Neuron (in vitro differentiated cells): Measurements from ENCODE around the gene CXCR4.

Experiments used
- H2AFZ ChIP-seq: one replicate; pipeline ENCODE4 v1.6.1; 2013; ENCODE audit warnings: low read depth, mild to moderate bottlenecking, inconsistent platforms, low read length, moderate library complexity
- H3K27me3 ChIP-seq: one replicate; pipeline ENCODE4 v1.6.1; 2013; ENCODE audit warnings: low read length; ENCODE audit not compliant: insufficient read depth
- H3K36me3 ChIP-seq: one replicate; pipeline ENCODE4 v1.6.1; 2013; ENCODE audit warnings: low read length; ENCODE audit not compliant: insufficient read depth
- H3K4me1 ChIP-seq: one replicate; pipeline ENCODE4 v1.6.1; 2013; ENCODE audit warnings: low read length; ENCODE audit not compliant: insufficient read depth
- H3K4me3 ChIP-seq: 2 replicates; pipeline ENCODE4 v1.5.1; 2013; ENCODE audit warnings: mild to moderate bottlenecking, low read length, moderate library complexity
- H3K9me3 ChIP-seq: one replicate; pipeline ENCODE4 v1.6.1; 2013; ENCODE audit warnings: low read length

Gene CXCR4

DNA sequence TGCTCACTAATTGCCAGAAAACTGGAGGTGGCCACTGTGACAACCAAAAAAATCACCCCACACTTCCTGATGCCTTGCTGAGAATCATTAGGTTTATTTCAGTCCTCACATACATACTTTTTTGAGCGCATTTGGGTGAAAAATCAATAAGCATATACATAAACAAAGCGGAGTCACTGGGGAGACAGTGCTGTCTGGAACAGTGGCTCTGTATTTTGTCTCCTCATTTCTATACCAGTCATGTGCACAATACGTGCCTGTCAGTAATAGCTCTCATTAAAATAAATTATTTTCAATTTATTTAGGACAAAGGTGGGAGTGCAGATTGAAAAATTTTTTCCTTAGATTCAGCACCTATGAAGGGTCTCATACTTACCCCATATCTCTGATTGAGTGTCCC, 48.2 kb downstream of the CXCR4 start:
- Histone ChIP-seq H3K4me1 (peaks cover 16% of the 10 kb centered on the region), H3K27me3 (no peaks in the 10 kb centered on the region), H3K9me3 (no peaks in the 10 kb centered on the region), H3K36me3 (no peaks in the 10 kb centered on the region), H2AFZ (no peak overlapping the region), H3K4me3 (no peak overlapping the region)

DNA sequence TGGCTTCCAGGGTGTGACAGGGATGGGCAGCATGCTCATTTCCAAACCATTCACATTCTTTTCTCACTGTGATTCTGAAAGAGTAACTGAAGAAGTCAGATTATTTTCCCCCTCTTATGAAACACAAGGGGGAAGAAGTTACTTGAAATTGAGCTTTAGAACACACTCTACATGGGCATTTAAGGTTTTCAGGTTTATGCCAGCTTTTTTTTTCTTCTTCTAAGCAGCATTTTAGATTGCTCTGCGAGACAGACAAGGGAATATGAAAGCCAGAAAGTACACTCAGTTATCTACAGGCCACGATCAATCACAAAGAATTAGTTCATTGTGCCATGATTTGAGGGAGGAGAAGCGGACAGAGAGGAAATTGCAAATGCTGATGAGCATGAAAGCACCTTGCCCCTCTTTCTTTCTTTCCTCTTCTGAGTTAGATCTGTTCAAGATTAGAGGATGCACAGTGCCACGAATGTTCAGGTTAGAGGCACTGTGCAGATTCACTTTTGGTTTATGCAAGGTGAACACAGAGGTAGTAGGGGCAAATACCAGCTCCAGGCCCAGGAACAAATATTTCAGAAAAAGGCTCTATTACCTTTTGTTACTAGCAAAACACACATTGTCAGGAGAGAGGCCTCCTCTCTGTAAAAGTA, 49.2 kb downstream of the CXCR4 start:
- peaks cover 16% of the 10 kb centered on the region for H3K4me1 ChIP-seq
- no peak overlapping the region for H2AFZ ChIP-seq
- no peaks in the 10 kb centered on the region for H3K36me3 ChIP-seq

DNA sequence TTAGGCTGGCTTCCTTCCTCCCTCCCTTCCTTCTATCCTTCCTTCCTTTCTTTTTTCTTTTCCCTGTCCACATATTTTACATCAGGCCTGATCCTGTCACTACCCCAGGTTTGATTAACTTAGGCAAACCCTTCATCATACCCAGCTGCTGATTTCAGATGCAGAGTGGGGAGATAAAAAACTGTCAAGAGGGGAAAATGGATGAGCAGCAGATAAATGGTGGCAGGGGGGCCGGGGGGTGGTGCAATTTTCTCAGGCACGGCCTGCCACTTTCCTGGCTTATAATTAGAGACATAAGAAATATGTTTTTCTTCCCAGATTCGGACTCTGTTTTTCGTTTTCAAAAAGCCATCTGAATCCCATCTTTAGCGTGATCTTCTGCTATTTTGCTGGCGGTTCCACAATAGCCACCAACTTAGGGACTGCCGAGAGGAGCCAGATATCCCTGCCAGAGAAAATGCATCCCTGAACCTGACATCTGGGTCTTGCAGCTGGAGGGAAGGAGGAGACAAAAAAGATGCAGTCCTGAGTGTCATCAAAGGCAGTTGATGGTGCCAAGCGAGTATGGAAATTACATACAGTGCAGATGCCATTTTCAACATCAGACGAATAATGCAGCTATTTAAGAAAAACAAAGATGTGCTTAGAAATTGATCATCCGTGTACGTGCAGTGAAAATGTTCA, 49.9 kb downstream of the CXCR4 start:
- H3K4me3 ChIP-seq: no peak overlapping the region
- no peaks in the 10 kb centered on the region for H3K27me3 ChIP-seq
- H3K4me1 ChIP-seq: peaks cover 16% of the 10 kb centered on the region
- no peaks in the 10 kb centered on the region for H3K9me3 ChIP-seq
- no peaks in the 10 kb centered on the region for H3K36me3 ChIP-seq
- H2AFZ ChIP-seq: no peak overlapping the region

More for the DNA sequence above, 49.2 kb downstream of the CXCR4 start:
- Histone ChIP-seq H3K27me3 (no peaks in the 10 kb centered on the region), H3K9me3 (no peaks in the 10 kb centered on the region), H3K4me3 (no peak overlapping the region)

DNA sequence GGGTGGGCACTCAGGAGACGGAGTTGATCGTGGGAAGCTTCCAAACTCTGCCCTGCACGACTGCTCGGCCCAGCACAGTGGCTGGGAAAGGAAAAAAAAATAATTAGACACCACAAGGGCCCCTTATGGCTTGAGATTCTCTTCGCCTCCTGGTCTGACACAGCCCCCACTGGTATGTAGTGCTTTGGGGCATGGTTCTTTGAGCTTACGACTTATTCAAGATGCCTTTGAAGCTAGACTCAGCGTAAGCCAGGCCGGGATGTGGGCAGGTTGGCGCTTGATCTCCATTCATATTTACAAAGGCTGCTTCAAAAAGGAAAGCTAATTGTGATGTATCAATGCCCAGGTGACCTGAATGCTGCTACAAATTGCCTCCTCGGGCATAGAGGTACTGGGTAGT, 50.5 kb downstream of the CXCR4 start:
- H3K4me3 ChIP-seq: no peak overlapping the region

DNA sequence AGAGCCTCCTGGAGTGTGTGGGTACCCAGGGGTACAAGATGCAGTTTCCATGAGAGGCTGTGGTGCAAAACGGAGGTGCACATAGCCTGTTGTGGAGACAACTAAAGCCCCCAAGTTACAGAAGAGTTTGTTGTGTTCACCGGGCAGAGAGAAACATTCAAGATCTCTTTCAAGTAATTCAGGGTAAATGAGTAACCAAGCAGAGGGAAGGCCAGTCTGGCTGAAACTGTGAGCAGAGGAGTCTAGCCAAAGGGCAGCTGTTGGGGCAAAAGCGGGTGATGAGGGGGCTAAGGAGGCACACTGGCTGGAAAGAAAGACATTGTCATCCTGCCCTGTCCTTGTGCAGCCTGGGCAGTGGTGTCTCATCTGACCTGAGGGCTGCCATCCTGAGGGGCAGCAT, 52.0 kb downstream of the CXCR4 start:
- Histone ChIP-seq H3K27me3 (no peaks in the 10 kb centered on the region), H3K36me3 (no peaks in the 10 kb centered on the region), H3K4me3 (no peak overlapping the region), H2AFZ (no peak overlapping the region), H3K9me3 (no peaks in the 10 kb centered on the region), H3K4me1 (peaks cover 16% of the 10 kb centered on the region)

More for the DNA sequence above, 50.5 kb downstream of the CXCR4 start:
- H3K4me1 ChIP-seq: peaks cover 16% of the 10 kb centered on the region
- no peaks in the 10 kb centered on the region for H3K27me3 ChIP-seq
- no peak overlapping the region for H2AFZ ChIP-seq
- H3K36me3 ChIP-seq: no peaks in the 10 kb centered on the region
- H3K9me3 ChIP-seq: no peaks in the 10 kb centered on the region

DNA sequence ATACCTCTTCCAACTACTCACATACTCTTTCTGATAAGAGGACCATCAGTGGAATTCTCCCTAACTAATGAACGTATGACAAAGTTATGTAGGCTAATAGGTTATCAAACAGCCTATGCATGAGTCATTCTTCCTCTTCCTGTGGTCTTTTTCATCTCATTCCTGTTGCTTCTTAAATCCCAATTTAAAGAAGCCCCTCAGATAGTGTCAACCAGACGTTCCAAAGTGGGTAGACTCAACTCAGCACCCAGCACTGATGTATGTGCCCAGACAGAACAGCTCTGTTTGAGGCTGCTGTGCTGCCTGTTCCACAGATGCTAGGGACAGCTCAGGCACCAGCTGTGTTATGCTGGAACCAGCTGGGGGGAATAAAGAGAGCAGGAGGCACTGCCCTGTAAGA, 52.6 kb downstream of the CXCR4 start:
- no peak overlapping the region for H3K4me3 ChIP-seq
- peaks cover 16% of the 10 kb centered on the region for H3K4me1 ChIP-seq
- H3K36me3 ChIP-seq: no peaks in the 10 kb centered on the region
- H3K9me3 ChIP-seq: no peaks in the 10 kb centered on the region
- H3K27me3 ChIP-seq: no peaks in the 10 kb centered on the region
- no peak overlapping the region for H2AFZ ChIP-seq
